ENCODE measurements around the gene USP20. TPM values are rescaled to one million over a fixed set of nuclear protein-coding genes. Genes with fewer than 3 reads are reported as not detected.
A peak's percentile ranks its signal among the peaks of the same experiment; 100 is the strongest.

The USP20 gene
- total RNA-seq, 1 experiment from 2014 or later, result 10.2 TPM

- Histone ChIP-seq H3K9me3 (no peaks in the 10 kb centered on the region), H3K36me3 (peaks cover 26% of the 10 kb centered on the region), H3K27me3 (no peaks in the 10 kb centered on the region), H3K4me3 (no peak overlapping the region)
- no peak for DNase-seq
Observed at GRCh38 chr9:129909851-129910250, 74.6 kb downstream of the USP20 start.

DNA sequence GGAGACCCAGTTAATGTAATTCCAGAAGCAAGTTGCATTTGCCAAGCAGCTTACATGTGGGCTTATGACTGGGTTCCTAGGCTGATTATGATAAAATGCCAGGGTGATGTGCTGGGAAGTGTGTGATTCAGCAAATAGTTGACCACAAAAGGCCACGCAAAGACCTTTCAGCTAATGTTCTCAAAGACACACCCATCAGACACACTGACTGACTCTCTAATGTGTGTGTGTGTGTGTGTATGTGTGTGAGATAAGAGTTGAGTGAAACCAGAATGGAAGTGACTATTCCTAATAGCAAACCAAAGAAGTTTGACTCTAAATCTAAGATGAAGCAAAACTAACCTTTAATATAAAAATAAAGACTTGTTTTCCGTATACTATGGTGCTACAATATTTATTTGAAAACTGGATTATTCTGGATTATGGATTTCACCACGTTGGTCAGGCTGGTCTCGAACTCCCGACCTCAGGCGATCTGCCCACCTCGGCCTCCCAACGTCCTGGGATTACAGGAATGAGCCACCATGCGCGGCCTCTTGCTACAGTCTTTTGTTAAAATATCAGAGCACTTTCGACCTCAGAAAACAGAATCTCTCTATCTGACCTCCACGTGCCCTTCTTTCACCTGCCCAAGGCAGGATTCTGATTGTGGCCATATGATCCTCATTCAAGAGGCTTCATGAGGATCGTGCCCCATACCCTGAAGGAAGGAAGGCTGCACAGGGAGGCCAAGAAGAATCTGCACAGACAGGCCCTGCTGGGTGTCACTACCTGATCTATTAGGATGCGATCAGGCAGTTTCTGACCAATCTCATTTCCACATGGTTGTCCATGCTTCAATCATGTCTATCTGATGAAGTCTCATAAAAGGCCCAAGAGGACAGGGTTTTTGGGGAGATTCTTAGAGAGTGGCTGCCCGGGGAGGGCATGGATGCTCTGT lies 75.6 kb downstream of the USP20 start:
- Histone ChIP-seq H3K27me3 (no peaks in the 10 kb centered on the region), H3K9me3 (no peaks in the 10 kb centered on the region), H3K4me3 (no peak overlapping the region), H3K36me3 (peaks cover 23% of the 10 kb centered on the region)
- DNase-seq, result peak; percentile 85

DNA sequence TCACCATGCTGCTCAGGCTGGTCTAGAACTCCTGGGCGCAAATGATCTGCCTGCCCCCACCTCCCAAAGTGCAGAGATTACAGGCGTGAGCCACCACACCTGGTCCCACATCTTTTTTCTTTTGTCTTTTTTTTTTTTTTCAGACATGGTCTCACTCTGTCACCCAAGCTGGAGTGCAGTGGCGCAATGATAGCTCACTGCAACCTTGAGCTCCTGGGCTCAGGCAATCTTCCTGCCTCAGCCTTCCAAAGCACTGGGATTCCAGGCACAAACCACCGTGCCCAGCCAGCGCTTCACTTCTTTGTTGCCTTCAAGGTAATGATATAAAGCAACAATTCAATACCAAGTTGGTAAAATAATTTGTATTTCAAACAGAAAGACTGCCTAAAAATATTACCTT lies 78.8 kb downstream of the USP20 start:
- Histone ChIP-seq H3K36me3 (peaks cover 10% of the 10 kb centered on the region), H3K4me3 (no peak overlapping the region), H3K27me3 (no peaks in the 10 kb centered on the region), H3K9me3 (no peaks in the 10 kb centered on the region)
- no peak for DNase-seq

- Histone ChIP-seq H3K4me3 (no peak overlapping the region), H3K27me3 (no peaks in the 10 kb centered on the region), H3K36me3 (peaks cover 8% of the 10 kb centered on the region), H3K9me3 (no peaks in the 10 kb centered on the region)
- no peak for DNase-seq
Observed at GRCh38 chr9:129916707-129917106, 81.4 kb downstream of the USP20 start.

DNA sequence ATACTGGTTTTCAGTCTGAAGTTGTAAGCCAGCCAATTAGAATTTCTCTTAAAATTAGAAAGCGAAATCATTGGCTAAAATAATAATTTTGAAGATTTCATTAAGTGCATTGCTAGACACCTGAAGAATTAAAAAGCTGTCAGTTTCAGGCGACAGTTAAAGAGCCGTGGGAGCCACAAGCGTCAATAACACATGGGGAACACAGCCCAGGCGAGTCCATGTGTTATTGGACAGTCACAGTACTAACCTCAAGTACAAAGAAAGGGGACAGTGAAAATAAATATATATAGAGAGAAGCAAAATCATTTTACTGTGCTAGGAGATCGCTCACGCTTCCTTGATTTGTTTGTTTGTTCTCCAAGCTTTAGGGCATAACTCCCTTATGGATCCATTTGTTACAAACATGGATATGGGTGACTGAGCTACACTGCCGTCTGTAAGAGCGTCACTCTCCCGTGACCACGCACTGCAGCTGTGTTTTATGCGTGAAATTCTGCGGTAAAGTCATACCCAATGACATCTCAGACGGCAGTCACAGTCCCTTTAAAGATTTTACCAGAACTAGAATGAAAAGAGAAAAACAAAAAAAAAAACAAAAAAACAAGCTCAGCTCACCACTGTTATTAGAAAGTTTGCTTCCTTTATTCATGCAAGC lies 83.2 kb downstream of the USP20 start:
- Histone ChIP-seq H3K4me3 (no peak overlapping the region), H3K36me3 (peaks cover 14% of the 10 kb centered on the region), H3K27me3 (no peaks in the 10 kb centered on the region), H3K9me3 (no peaks in the 10 kb centered on the region)
- no peak for DNase-seq

GRCh38 chr9:129919277-129919676 lies 84.0 kb downstream of the USP20 start:
- Histone ChIP-seq H3K36me3 (peaks cover 20% of the 10 kb centered on the region), H3K4me3 (no peak overlapping the region), H3K27me3 (no peaks in the 10 kb centered on the region), H3K9me3 (no peaks in the 10 kb centered on the region)
- DNase-seq, result no peak

DNA sequence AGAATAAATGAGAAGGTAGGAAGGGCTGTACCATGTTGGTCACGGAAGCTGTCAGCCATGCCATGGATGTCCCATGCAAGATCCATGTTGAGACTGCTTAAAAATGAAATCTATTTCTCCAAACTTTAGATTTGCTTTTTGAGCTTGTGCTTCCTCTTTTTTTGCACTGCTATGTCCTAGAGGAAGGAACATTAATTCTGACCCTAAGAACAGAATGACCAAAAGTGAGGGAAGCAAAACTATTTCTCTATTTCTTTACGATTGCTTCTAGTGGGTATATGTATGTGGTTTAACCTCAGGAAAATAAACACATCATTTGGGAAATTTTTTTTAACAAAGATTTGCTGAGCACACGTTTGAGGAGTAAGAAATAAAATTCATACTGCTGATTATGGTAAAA lies 84.6 kb downstream of the USP20 start:
- H3K27me3 ChIP-seq, result no peaks in the 10 kb centered on the region
- H3K36me3 ChIP-seq, result peaks cover 25% of the 10 kb centered on the region
- H3K9me3 ChIP-seq, result no peaks in the 10 kb centered on the region
- H3K4me3 ChIP-seq, result no peak overlapping the region
- no peak for DNase-seq

GRCh38 chr9:129921905-129922304 lies 86.6 kb downstream of the USP20 start:
- H3K4me3 ChIP-seq, result no peak overlapping the region
- peaks cover 35% of the 10 kb centered on the region for H3K36me3 ChIP-seq
- no peaks in the 10 kb centered on the region for H3K27me3 ChIP-seq
- no peak for DNase-seq
- no peaks in the 10 kb centered on the region for H3K9me3 ChIP-seq

- Histone ChIP-seq H3K27me3 (no peaks in the 10 kb centered on the region), H3K9me3 (no peaks in the 10 kb centered on the region)
- no peak for DNase-seq
Observed at GRCh38 chr9:129923589-129923988, 88.3 kb downstream of the USP20 start.

DNA sequence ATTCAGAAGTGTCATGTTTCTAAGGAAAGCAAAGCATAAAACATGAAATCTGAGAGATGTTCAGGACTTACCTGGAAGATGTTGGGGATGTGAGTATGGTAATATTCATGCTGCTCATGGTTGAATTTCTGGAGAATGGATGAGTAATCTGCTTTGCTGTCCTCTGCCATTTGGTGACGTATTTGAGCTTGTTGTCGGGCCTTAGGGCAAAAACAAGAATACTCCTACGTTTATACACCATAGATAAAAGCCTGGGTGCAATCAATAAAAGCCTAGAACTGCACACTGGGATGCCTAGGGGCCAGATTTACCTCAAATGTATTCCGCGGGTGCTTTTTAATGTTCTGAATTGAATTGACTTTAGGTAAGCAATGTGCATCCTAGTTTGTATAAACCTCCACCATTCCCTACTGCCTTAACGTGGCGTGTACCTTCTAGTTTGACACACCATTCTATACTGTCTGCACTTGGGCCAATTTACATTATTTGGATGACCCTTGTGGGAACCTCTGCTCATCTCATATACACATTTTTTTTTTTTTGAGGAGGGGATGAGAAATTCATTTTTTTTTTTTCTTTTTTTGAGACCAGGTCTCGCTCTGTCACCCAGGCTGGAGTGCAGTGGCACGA lies 94.4 kb downstream of the USP20 start:
- no peaks in the 10 kb centered on the region for H3K27me3 ChIP-seq
- no peak for DNase-seq
- no peaks in the 10 kb centered on the region for H3K9me3 ChIP-seq
- no peak overlapping the region for H3K4me3 ChIP-seq
- peaks cover 22% of the 10 kb centered on the region for H3K36me3 ChIP-seq

More at GRCh38 chr9:129923589-129923988, 88.3 kb downstream of the USP20 start:
- Histone ChIP-seq H3K36me3 (peaks cover 38% of the 10 kb centered on the region), H3K4me3 (no peak overlapping the region)

- Histone ChIP-seq H3K36me3 (peaks cover 17% of the 10 kb centered on the region), H3K27me3 (no peaks in the 10 kb centered on the region), H3K9me3 (no peaks in the 10 kb centered on the region), H3K4me3 (no peak overlapping the region)
- no peak for DNase-seq
Observed at GRCh38 chr9:129930743-129931142, 95.5 kb downstream of the USP20 start.

Other genes with a start within 250 kb of the USP20 start
- not detected in 2 replicates for gene C9orf50, start 214.4 kb upstream of the USP20 start, total RNA-seq (2014; rRNA removed; shearing (Covaris generic); ENCODE audit: low replicate concordance)
- gene NTMT1, start 209.3 kb upstream of the USP20 start, total RNA-seq (2014; rRNA removed; shearing (Covaris generic); ENCODE audit: low replicate concordance), result 82.0 and 99.2 TPM in 2 replicates
- 11.1 and 24.4 TPM in 2 replicates for gene ASB6, start 193.3 kb upstream of the USP20 start, total RNA-seq (2014; rRNA removed; shearing (Covaris generic); ENCODE audit: low replicate concordance)
- 20.1 and 38.4 TPM in 2 replicates for gene PRRX2, start 169.8 kb upstream of the USP20 start, total RNA-seq (2014; rRNA removed; shearing (Covaris generic); ENCODE audit: low replicate concordance)
- gene PTGES, start 82.4 kb upstream of the USP20 start, total RNA-seq (2014; rRNA removed; shearing (Covaris generic); ENCODE audit: low replicate concordance), result 0.23 TPM in 1 of 2 replicates, not detected in the other
- 31.8 and 43.6 TPM in 2 replicates for gene TOR1B, start 32.3 kb upstream of the USP20 start, total RNA-seq (2014; rRNA removed; shearing (Covaris generic); ENCODE audit: low replicate concordance)
- 30.1 and 32.1 TPM in 2 replicates for gene TOR1A, start 11.3 kb upstream of the USP20 start, total RNA-seq (2014; rRNA removed; shearing (Covaris generic); ENCODE audit: low replicate concordance)
- gene C9orf78, start 183 bp upstream of the USP20 start, total RNA-seq (2014; rRNA removed; shearing (Covaris generic); ENCODE audit: low replicate concordance), result 48.7 and 116 TPM in 2 replicates
- 18.9 and 28.1 TPM in 2 replicates for gene FNBP1, start 207.7 kb downstream of the USP20 start, total RNA-seq (2014; rRNA removed; shearing (Covaris generic); ENCODE audit: low replicate concordance)
- gene GPR107, start 218.4 kb downstream of the USP20 start, total RNA-seq (2014; rRNA removed; shearing (Covaris generic); ENCODE audit: low replicate concordance), result 10.9 and 11.8 TPM in 2 replicates

Measured in MG63 (cell line).